H9 (cell line): ENCODE results near the gene OR52E8. TPM values are rescaled to one million over a fixed set of nuclear protein-coding genes. Genes with fewer than 3 reads are reported as not detected.

Experiments
- DNase-seq: peaks from one replicate; pipeline ENCODE4 v3.0.0-alpha.2; 2017
- H2AFZ ChIP-seq: one replicate; pipeline ENCODE4 v1.6.1; 2013; ENCODE audit warnings: mild to moderate bottlenecking, low read length, control low read depth, moderate library complexity
- H2AK5ac ChIP-seq: 2 replicates; pipeline ENCODE4 v1.6.1; 2013; ENCODE audit warnings: low read length, control low read depth, mixed read lengths; ENCODE audit not compliant: insufficient read length
- H2BK120ac ChIP-seq: one replicate; pipeline ENCODE4 v1.6.1; 2013; ENCODE audit warnings: low read depth, mild to moderate bottlenecking, low read length, control low read depth, inconsistent platforms; ENCODE audit not compliant: poor library complexity, severe bottlenecking
- H2BK12ac ChIP-seq: 2 replicates; pipeline ENCODE4 v1.6.1; 2013; ENCODE audit warnings: low read length, control low read depth, mixed read lengths, low read depth; ENCODE audit not compliant: insufficient read length
- H2BK15ac ChIP-seq: 2 replicates; pipeline ENCODE4 v1.6.1; 2013; ENCODE audit warnings: low read depth, low read length, control low read depth
- H2BK20ac ChIP-seq: one replicate; pipeline ENCODE4 v1.6.1; 2013; ENCODE audit warnings: low read depth, mild to moderate bottlenecking, low read length, control low read depth, inconsistent platforms; ENCODE audit not compliant: poor library complexity, severe bottlenecking
- H2BK5ac ChIP-seq: 2 replicates; pipeline ENCODE4 v1.6.1; 2013; ENCODE audit warnings: low read length, control low read depth, mixed read lengths; ENCODE audit not compliant: insufficient read length
- H3K14ac ChIP-seq: 2 replicates; pipeline ENCODE4 v1.6.1; 2013; ENCODE audit warnings: low read length, control low read depth; ENCODE audit not compliant: insufficient read depth
- H3K18ac ChIP-seq: 2 replicates; pipeline ENCODE4 v1.6.1; 2013; ENCODE audit warnings: low read depth, mild to moderate bottlenecking, mixed read lengths, low read length, control low read depth; ENCODE audit not compliant: insufficient read length
- H3K23ac ChIP-seq: 2 replicates; pipeline ENCODE4 v1.6.1; 2013; ENCODE audit warnings: low read length, control low read depth, mixed read lengths, low read depth; ENCODE audit not compliant: insufficient read length
- H3K23me2 ChIP-seq: 2 replicates; pipeline ENCODE4 v1.6.1; 2013; ENCODE audit warnings: low read depth, mild to moderate bottlenecking, mixed read lengths, low read length, control low read depth; ENCODE audit not compliant: insufficient read length, poor library complexity, severe bottlenecking
- H3K27ac ChIP-seq: 2 replicates; pipeline ENCODE4 v1.5.1; 2013; ENCODE audit warnings: low read length, control low read depth, mixed read lengths, low read depth; ENCODE audit not compliant: insufficient read length
- H3K27me3 ChIP-seq: 2 replicates; pipeline ENCODE4 v1.6.1; 2013; ENCODE audit warnings: low read length, control low read depth, inconsistent platforms; ENCODE audit not compliant: insufficient read depth
- H3K4ac ChIP-seq: 2 replicates; pipeline ENCODE4 v1.6.1; 2013; ENCODE audit warnings: low read depth, mild to moderate bottlenecking, control low read depth, inconsistent platforms, low read length, moderate library complexity
- H3K4me1 ChIP-seq: 2 replicates; pipeline ENCODE4 v1.6.1; 2013; ENCODE audit warnings: low read length, control low read depth, inconsistent platforms; ENCODE audit not compliant: insufficient read depth
- H3K4me2 ChIP-seq: 2 replicates; pipeline ENCODE4 v1.6.1; 2013; ENCODE audit warnings: low read length, control low read depth, mixed read lengths; ENCODE audit not compliant: insufficient read length, insufficient read depth
- H3K56ac ChIP-seq: 2 replicates; pipeline ENCODE4 v1.6.1; 2013; ENCODE audit warnings: low read depth, mild to moderate bottlenecking, mixed read lengths, low read length, control low read depth; ENCODE audit not compliant: insufficient read length
- H3K79me1 ChIP-seq: 2 replicates; pipeline ENCODE4 v1.6.1; 2013; ENCODE audit warnings: low read depth, mild to moderate bottlenecking, moderate library complexity, low read length, control low read depth, inconsistent platforms; ENCODE audit not compliant: insufficient read depth, poor library complexity, severe bottlenecking
- H3K79me2 ChIP-seq: 2 replicates; pipeline ENCODE4 v1.6.1; 2013; ENCODE audit warnings: low read length, control low read depth, inconsistent platforms; ENCODE audit not compliant: insufficient read depth
- H3K9ac ChIP-seq: 2 replicates; pipeline ENCODE4 v1.6.1; 2013; ENCODE audit warnings: low read length, control low read depth, mixed read lengths; ENCODE audit not compliant: insufficient read length; ENCODE audit errors: extremely low read depth
- H3K9me3 ChIP-seq: one replicate; pipeline ENCODE4 v1.6.1; 2013; ENCODE audit warnings: low read depth, low read length, inconsistent platforms; ENCODE audit not compliant: control insufficient read depth
- H3T11ph ChIP-seq: one replicate; pipeline ENCODE4 v1.6.1; 2013; ENCODE audit warnings: mild to moderate bottlenecking, low read length, control low read depth, inconsistent platforms
- H4K20me1 ChIP-seq: one replicate; pipeline ENCODE4 v1.6.1; 2013; ENCODE audit not compliant: control insufficient read depth, insufficient read length, insufficient read depth
- H4K5ac ChIP-seq: 2 replicates; pipeline ENCODE4 v1.6.1; 2013; ENCODE audit warnings: low read depth, mild to moderate bottlenecking, mixed read lengths, low read length, control low read depth; ENCODE audit not compliant: insufficient read length
- H4K8ac ChIP-seq: replicated peaks from 2 replicates; pipeline ENCODE4 v1.6.1; 2013; ENCODE audit warnings: low read length, control low read depth, mixed read lengths, low read depth; ENCODE audit not compliant: insufficient read length
- H4K91ac ChIP-seq: 2 replicates; pipeline ENCODE4 v1.6.1; 2013; ENCODE audit warnings: low read depth, mild to moderate bottlenecking, moderate library complexity, mixed read lengths, low read length, control low read depth; ENCODE audit not compliant: insufficient read length
- H3K27ac Mint-ChIP-seq, 3 experiments: 2 replicates in 2 of 3; 3 replicates in 1 of 3; pipeline ENCODE4 v1.8.0; 2020 to 2021; ENCODE audit warnings: mixed read lengths in 3 of 3, mild to moderate bottlenecking in 1 of 3, moderate library complexity in 1 of 3
- H3K27me3 Mint-ChIP-seq: 2 replicates; pipeline ENCODE4 v1.8.0; 2021; ENCODE audit warnings: low read depth, mild to moderate bottlenecking, moderate library complexity, mixed read lengths
- H3K36me3 Mint-ChIP-seq, 3 experiments: 2 replicates in 2 of 3; 3 replicates in 1 of 3; pipeline ENCODE4 v1.8.0; 2020 to 2021; ENCODE audit warnings: low read depth in 3 of 3, mixed read lengths in 3 of 3; ENCODE audit not compliant: insufficient read depth in 1 of 3
- H3K4me1 Mint-ChIP-seq, 2 experiments: 2 replicates each; pipeline ENCODE4 v1.8.0; 2020; ENCODE audit warnings: mixed read lengths in 2 of 2
- H3K4me3 Mint-ChIP-seq, 2 experiments: 2 replicates in 1 of 2; 3 replicates in 1 of 2; pipeline ENCODE4 v1.8.0; 2020 to 2021; ENCODE audit warnings: mild to moderate bottlenecking in 2 of 2, mixed read lengths in 2 of 2, moderate library complexity in 1 of 2
- H3K9me3 Mint-ChIP-seq, 2 experiments: 2 replicates in 1 of 2; 3 replicates in 1 of 2; pipeline ENCODE4 v1.8.0; 2020; ENCODE audit warnings: mild to moderate bottlenecking in 2 of 2, mixed read lengths in 2 of 2, moderate library complexity in 1 of 2
- CTCF ChIP-seq: fragments of 200-600 bp; sonication (generic); conservative IDR thresholded peaks from 3 replicates; pipeline ENCODE4 v1.8.0; 2021; ENCODE audit warnings: antibody characterized with exemption, mild to moderate bottlenecking
- WGBS: extraction: QIAGEN DNeasy Blood & Tissue Kit; methylation state at CpG from one replicate; pipeline ENCODE4 v1.1.7; 2013; ENCODE audit warnings: missing lambda C conversion rate, low lambda C conversion rate, mixed read lengths; ENCODE audit not compliant: insufficient read length; ENCODE audit errors: extremely low coverage; 5-methylcytosine and 5-hydroxymethylcytosine counted together
- total RNA-seq: library from RNA; stranded (reverse); gene quantifications from 2 replicates; pipeline ENCODE4 v1.2.1, GENCODE V29; 2021

The OR52E8 gene
- total RNA-seq, 1 experiment from 2014 or later: not detected

DNA sequence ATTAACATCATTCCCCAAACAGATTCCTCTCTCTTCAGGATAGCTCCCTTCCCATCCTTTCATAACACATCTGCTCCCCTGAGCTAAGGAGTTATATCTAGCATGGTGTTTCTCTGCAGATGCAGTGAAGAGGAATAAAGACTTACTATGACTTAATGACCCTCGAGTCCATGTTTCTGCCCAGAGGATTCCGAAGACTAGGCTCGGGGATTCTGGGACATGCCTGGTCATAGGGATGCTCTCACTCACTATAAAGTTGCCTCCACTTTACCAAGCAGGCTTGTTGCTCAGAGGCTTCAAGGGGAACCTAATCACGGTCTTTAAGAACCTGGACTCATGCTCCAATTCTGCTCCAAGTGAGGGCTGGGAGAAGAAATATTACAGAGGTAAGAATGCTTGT, 22.8 kb upstream of the OR52E8 start, which contains the start of gene OR52E4:
OR52E4 (plus strand) TSS at position 301 of the 400 bp plus-strand sequence. CDS start 3,664 bp downstream, outside the sequence.
- H3K56ac ChIP-seq: no peak within 1 kb of the TSS
- no peak within 1 kb of the TSS for H4K8ac ChIP-seq
- Mint-ChIP-seq H3K36me3 (no peaks in the 10 kb centered on the region), H3K27ac (no peak within 1 kb of the TSS; a peak in 1 of 7 replicates), H3K27me3 (no peaks in the 10 kb centered on the region; the same call in 1 of the 2 replicates), H3K4me3 (no peak within 1 kb of the TSS), H3K4me1 (no peaks in the 10 kb centered on the region), H3K9me3 (peaks cover 0 to under 1% of the 10 kb centered on the region in 2 experiments; a peak in 1 of 5 replicates)
- no peak within 1 kb of the TSS for H3T11ph ChIP-seq
- H2BK12ac ChIP-seq: no peak within 1 kb of the TSS
- H4K20me1 ChIP-seq: no peaks in the 10 kb centered on the region
- no peaks in the 10 kb centered on the region for H3K4me1 ChIP-seq
- H2BK5ac ChIP-seq: no peak within 1 kb of the TSS
- no peak within 1 kb of the TSS for H2BK20ac ChIP-seq
- no peaks in the 10 kb centered on the region for H3K79me1 ChIP-seq
- TF ChIP-seq CTCF: no peak
- H3K4ac ChIP-seq: no peak within 1 kb of the TSS
- DNase-seq: no peak
- no peak within 1 kb of the TSS for H4K5ac ChIP-seq
- H2BK15ac ChIP-seq: no peak within 1 kb of the TSS
- no peaks in the 10 kb centered on the region for H3K9me3 ChIP-seq
- H2BK120ac ChIP-seq: no peak within 1 kb of the TSS
- WGBS: no CpG with 5 or more reads among the region's 4 CpGs
- H2AK5ac ChIP-seq: no peak within 1 kb of the TSS
- H3K27me3 ChIP-seq: no peaks in the 10 kb centered on the region
- no peak within 1 kb of the TSS for H3K18ac ChIP-seq
- H3K14ac ChIP-seq: no peak within 1 kb of the TSS
- H3K79me2 ChIP-seq: no peaks in the 10 kb centered on the region
- no peak within 1 kb of the TSS for H3K4me2 ChIP-seq
- H3K23ac ChIP-seq: no peak within 1 kb of the TSS
- H3K9ac ChIP-seq: no peak within 1 kb of the TSS
- H3K23me2 ChIP-seq: no peaks in the 10 kb centered on the region
- no peak within 1 kb of the TSS for H4K91ac ChIP-seq
- H3K27ac ChIP-seq: no peak within 1 kb of the TSS
- H2AFZ ChIP-seq: no peak within 1 kb of the TSS
